ENCODE results near the gene LSM10. TPM values are rescaled to one million over a fixed set of nuclear protein-coding genes. Genes with fewer than 3 reads are reported as not detected.

Gene LSM10
- total RNA-seq, 1 donor from 2014 or later, result 26.1 TPM

- TF ChIP-seq CTCF (IDR thresholded peaks at IDR 0.05; ENCODE audit: unreplicated experiment), result no peak
- DNase-seq (ENCODE audit: low spot score in 2 of 2, unreplicated experiment in 2 of 2), result no peak
- Mint-ChIP-seq H3K9me3 (no peaks in the 10 kb centered on the region), H3K27me3 (ENCODE audit: low read depth) (no peaks in the 10 kb centered on the region), H3K4me3 (peak overlapping the region; percentile 84), H3K4me1 (peaks cover 35% of the 10 kb centered on the region), H3K27ac (peak overlapping the region; percentile 96), H3K36me3 (no peaks in the 10 kb centered on the region)
These were observed 2.8 kb upstream of the LSM10 start for GRCh38 chr1:36400514-36400824.

- no peaks in the 10 kb centered on the region for H3K9me3 Mint-ChIP-seq
- H3K4me1 Mint-ChIP-seq, result peaks cover 35% of the 10 kb centered on the region
- H3K27me3 Mint-ChIP-seq (ENCODE audit: low read depth), result no peaks in the 10 kb centered on the region
These were observed 766 bp upstream of the LSM10 start for GRCh38 chr1:36398370-36398977.

GRCh38 chr1:36397083-36397377, 678 bp downstream of the LSM10 start:
- no peak for DNase-seq (ENCODE audit: low spot score in 2 of 2, unreplicated experiment in 2 of 2)
- Mint-ChIP-seq H3K27ac (peak overlapping the region; percentile 99), H3K4me3 (peak overlapping the region; percentile 96), H3K9me3 (no peaks in the 10 kb centered on the region), H3K27me3 (ENCODE audit: low read depth) (no peaks in the 10 kb centered on the region), H3K36me3 (peaks cover 8% of the 10 kb centered on the region), H3K4me1 (peaks cover 36% of the 10 kb centered on the region)
- TF ChIP-seq CTCF (IDR thresholded peaks at IDR 0.05; ENCODE audit: unreplicated experiment), result no peak

More at GRCh38 chr1:36398370-36398977, 766 bp upstream of the LSM10 start:
- DNase-seq (ENCODE audit: low spot score in 2 of 2, unreplicated experiment in 2 of 2), result no peak
- peak overlapping the region; percentile 96 for H3K4me3 Mint-ChIP-seq
- no peaks in the 10 kb centered on the region for H3K36me3 Mint-ChIP-seq
- no peak for TF ChIP-seq CTCF (IDR thresholded peaks at IDR 0.05; ENCODE audit: unreplicated experiment)
- peak overlapping the region; percentile 99 for H3K27ac Mint-ChIP-seq

- Mint-ChIP-seq H3K9me3 (no peaks in the 10 kb centered on the region), H3K27ac (peak overlapping the region; percentile 99), H3K4me3 (peak overlapping the region; percentile 96), H3K27me3 (ENCODE audit: low read depth) (no peaks in the 10 kb centered on the region), H3K4me1 (peaks cover 31% of the 10 kb centered on the region), H3K36me3 (peaks cover 8% of the 10 kb centered on the region)
- TF ChIP-seq CTCF (IDR thresholded peaks at IDR 0.05; ENCODE audit: unreplicated experiment), result no peak
- DNase-seq (ENCODE audit: low spot score in 2 of 2, unreplicated experiment in 2 of 2), result no peak
These were observed 1.3 kb downstream of the LSM10 start for GRCh38 chr1:36396359-36396758.

- H3K27ac Mint-ChIP-seq, result no peak overlapping the region
- no peak for DNase-seq (ENCODE audit: low spot score in 2 of 2, unreplicated experiment in 2 of 2)
- peaks cover 14% of the 10 kb centered on the region for H3K36me3 Mint-ChIP-seq
- H3K27me3 Mint-ChIP-seq (ENCODE audit: low read depth), result no peaks in the 10 kb centered on the region
- no peak for TF ChIP-seq CTCF (IDR thresholded peaks at IDR 0.05; ENCODE audit: unreplicated experiment)
- H3K4me3 Mint-ChIP-seq, result no peak overlapping the region
- H3K4me1 Mint-ChIP-seq, result peaks cover 22% of the 10 kb centered on the region
- no peaks in the 10 kb centered on the region for H3K9me3 Mint-ChIP-seq
These were observed 4.0 kb downstream of the LSM10 start for GRCh38 chr1:36393686-36394085.

- TF ChIP-seq CTCF (IDR thresholded peaks at IDR 0.05; ENCODE audit: unreplicated experiment), result no peak
- no peak overlapping the region for H3K4me3 Mint-ChIP-seq
These were observed 4.9 kb downstream of the LSM10 start for GRCh38 chr1:36392836-36393235.

More at GRCh38 chr1:36392836-36393235, 4.9 kb downstream of the LSM10 start:
- H3K4me1 Mint-ChIP-seq, result peaks cover 18% of the 10 kb centered on the region
- H3K36me3 Mint-ChIP-seq, result peaks cover 14% of the 10 kb centered on the region
- DNase-seq (ENCODE audit: low spot score in 2 of 2, unreplicated experiment in 2 of 2), result no peak
- H3K27ac Mint-ChIP-seq, result peak overlapping the region; percentile 79
- H3K27me3 Mint-ChIP-seq (ENCODE audit: low read depth), result no peaks in the 10 kb centered on the region
- no peaks in the 10 kb centered on the region for H3K9me3 Mint-ChIP-seq

Data from mesothelial cell of epicardium (in vitro differentiated cells).